ENCODE results near the gene DSC1. TPM values are rescaled to one million over a fixed set of nuclear protein-coding genes. Genes with fewer than 3 reads are reported as not detected.

Gene DSC1
- total RNA-seq, 2 experiments from 2014 or later: 1.6 to 1.7 TPM

- Mint-ChIP-seq H3K9me3 (peaks cover 3% of the 10 kb centered on the region), H3K27ac (no peak overlapping the region), H3K4me3 (no peak overlapping the region), H3K4me1 (ENCODE audit: low read depth) (peaks cover 8% of the 10 kb centered on the region), H3K36me3 (ENCODE audit: low read depth) (peaks cover 14% of the 10 kb centered on the region), H3K27me3 (no peaks in the 10 kb centered on the region)
- TF ChIP-seq CTCF (IDR thresholded peaks at IDR 0.05): no peak
- CTCF ChIA-PET: no interaction called here
- DNase-seq (no peak), ATAC-seq (ENCODE audit: poor library complexity) (no peak)
- POLR2A ChIA-PET: no interaction called here
- no peak overlapping the region for H3K27ac ChIP-seq (ENCODE audit: low read depth in 1 of 2, low read length in 2 of 2)
- no peak overlapping the region for H3K4me3 ChIP-seq (ENCODE audit: low read length)
- no peaks in the 10 kb centered on the region for H3K27me3 ChIP-seq (ENCODE audit: control insufficient read depth in 1 of 2, insufficient read depth in 2 of 2, low read length in 2 of 2)
- no peaks in the 10 kb centered on the region for H3K4me1 ChIP-seq (ENCODE audit: insufficient read depth, low read length)
- peaks cover 0 to 3% of the 10 kb centered on the region in 2 experiments for H3K9me3 ChIP-seq (ENCODE audit: control insufficient read depth in 1 of 2, insufficient read depth in 1 of 2, low read length in 2 of 2)
- intact Hi-C loops (cut with DNase I, micrococcal nuclease): no loop called here
- H3K36me3 ChIP-seq (ENCODE audit: insufficient read depth, low read length): no peaks in the 10 kb centered on the region
Observed at GRCh38 chr18:31156821-31157763, 5.6 kb downstream of the DSC1 start.

DNA sequence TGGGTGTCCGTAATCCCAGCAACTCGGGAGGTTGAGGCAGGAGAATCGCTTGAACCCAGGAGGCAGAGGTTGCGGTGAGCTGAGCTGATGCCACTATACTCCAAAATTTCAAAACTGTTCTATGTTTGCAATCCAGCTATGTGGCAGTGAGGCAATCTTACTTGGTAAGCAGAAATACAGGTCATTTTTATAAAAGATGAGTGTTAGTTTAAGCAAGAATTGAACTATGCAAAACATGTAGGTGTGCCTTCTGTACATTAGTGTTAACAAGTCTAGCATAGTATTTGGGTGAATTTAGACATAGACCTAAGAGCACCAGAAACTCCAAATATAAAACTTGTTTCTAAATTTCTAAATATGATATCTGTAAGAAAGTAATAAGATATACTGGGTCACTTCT lies 7.2 kb downstream of the DSC1 start:
- POLR2A ChIA-PET: no interaction called here
- H3K4me3 Mint-ChIP-seq: no peak overlapping the region
- no peaks in the 10 kb centered on the region for H3K27me3 Mint-ChIP-seq
- H3K27ac ChIP-seq (ENCODE audit: low read depth in 1 of 2, low read length in 2 of 2): no peak overlapping the region
- H3K9me3 ChIP-seq (ENCODE audit: control insufficient read depth in 1 of 2, insufficient read depth in 1 of 2, low read length in 2 of 2): peaks cover 0 to 3% of the 10 kb centered on the region in 2 experiments
- no peaks in the 10 kb centered on the region for H3K4me1 Mint-ChIP-seq (ENCODE audit: low read depth)
- no peaks in the 10 kb centered on the region for H3K4me1 ChIP-seq (ENCODE audit: insufficient read depth, low read length)
- CTCF ChIA-PET: no interaction called here
- no peak overlapping the region for H3K27ac Mint-ChIP-seq
- peaks cover 3% of the 10 kb centered on the region for H3K9me3 Mint-ChIP-seq
- H3K4me3 ChIP-seq (ENCODE audit: low read length): no peak overlapping the region
- no peak for TF ChIP-seq CTCF (IDR thresholded peaks at IDR 0.05)
- intact Hi-C loops (cut with DNase I, micrococcal nuclease): no loop called here
- no peaks in the 10 kb centered on the region for H3K36me3 ChIP-seq (ENCODE audit: insufficient read depth, low read length)
- no peaks in the 10 kb centered on the region for H3K27me3 ChIP-seq (ENCODE audit: control insufficient read depth in 1 of 2, insufficient read depth in 2 of 2, low read length in 2 of 2)
- peaks cover 14% of the 10 kb centered on the region for H3K36me3 Mint-ChIP-seq (ENCODE audit: low read depth)
- ATAC-seq (ENCODE audit: poor library complexity) (no peak), DNase-seq (no peak)

DNA sequence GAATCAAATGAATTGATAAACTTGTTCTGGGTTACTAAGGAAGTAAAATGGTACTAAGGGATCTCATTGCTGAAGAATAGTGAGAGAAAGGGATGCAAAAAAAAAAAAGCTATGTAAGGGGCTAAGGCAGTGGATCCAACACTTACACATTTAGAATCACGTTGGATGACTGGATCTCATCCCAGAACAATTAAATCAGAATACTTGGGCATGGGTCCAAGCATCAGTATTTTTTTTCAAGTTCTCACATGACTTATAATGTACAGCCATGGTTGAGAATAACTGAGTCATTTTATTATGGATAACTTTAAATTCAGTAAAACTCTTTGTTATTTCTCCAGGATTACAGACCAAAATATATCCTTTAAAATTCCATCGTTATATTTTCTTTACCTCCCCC lies 8.5 kb downstream of the DSC1 start:
- peaks cover 14% of the 10 kb centered on the region for H3K36me3 Mint-ChIP-seq (ENCODE audit: low read depth)
- DNase-seq: no peak
- intact Hi-C loops (cut with DNase I, micrococcal nuclease): no loop called here
- H3K9me3 Mint-ChIP-seq: peaks cover 3% of the 10 kb centered on the region
- H3K4me3 ChIP-seq (ENCODE audit: low read length): no peak overlapping the region
- H3K27me3 ChIP-seq (ENCODE audit: control insufficient read depth in 1 of 2, insufficient read depth in 2 of 2, low read length in 2 of 2): no peaks in the 10 kb centered on the region
- no peak for ATAC-seq (ENCODE audit: poor library complexity)
- H3K27ac ChIP-seq (ENCODE audit: low read depth in 1 of 2, low read length in 2 of 2): no peak overlapping the region
- H3K27me3 Mint-ChIP-seq: no peaks in the 10 kb centered on the region
- H3K9me3 ChIP-seq (ENCODE audit: control insufficient read depth in 1 of 2, insufficient read depth in 1 of 2, low read length in 2 of 2): peaks cover 0 to 3% of the 10 kb centered on the region in 2 experiments
- H3K27ac Mint-ChIP-seq: no peak overlapping the region
- ChIA-PET CTCF (no interaction called here), POLR2A (no interaction called here)
- H3K4me3 Mint-ChIP-seq: no peak overlapping the region
- no peaks in the 10 kb centered on the region for H3K36me3 ChIP-seq (ENCODE audit: insufficient read depth, low read length)
- no peaks in the 10 kb centered on the region for H3K4me1 Mint-ChIP-seq (ENCODE audit: low read depth)
- TF ChIP-seq CTCF (IDR thresholded peaks at IDR 0.05): no peak
- no peaks in the 10 kb centered on the region for H3K4me1 ChIP-seq (ENCODE audit: insufficient read depth, low read length)

Measured in CD4-positive, alpha-beta T cell (primary cell).